ENCODE measurements around the gene SIGLEC8. TPM values are rescaled to one million over a fixed set of nuclear protein-coding genes. Genes with fewer than 3 reads are reported as not detected.

Gene SIGLEC8
- total and polyA plus RNA-seq, 12 donors, result 0.33 to 34.0 (median 5.5) TPM

DNA sequence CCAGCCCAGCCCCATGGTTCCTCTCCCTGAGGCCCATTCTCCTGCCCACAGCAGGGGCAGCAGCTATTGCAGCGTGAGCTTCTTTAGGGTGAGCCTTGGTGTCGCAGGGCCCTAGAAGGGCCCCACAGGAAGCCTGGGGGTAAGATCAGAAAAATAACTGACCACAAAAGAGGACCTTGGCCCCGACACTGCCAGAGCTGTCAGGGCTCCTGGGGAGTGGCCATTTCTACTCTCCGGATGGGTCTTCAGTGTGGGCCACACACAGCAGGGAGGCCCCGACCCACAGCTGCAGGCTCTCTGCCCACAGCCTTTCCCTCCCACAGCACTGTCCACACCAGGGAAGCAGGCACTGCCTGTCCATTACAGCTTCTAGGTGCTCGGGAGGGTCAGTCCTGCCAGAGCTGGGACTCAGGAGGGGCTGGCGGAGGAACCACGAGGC is 3.5 kb upstream of the SIGLEC8 start:
- H3K27me3 ChIP-seq, result peaks cover 5% of the 10 kb centered on the region
- no peaks in the 10 kb centered on the region for H3K36me3 ChIP-seq (replicated peaks in 1 of 2)
- intact Hi-C loops (cut with DNase I), result loop anchor here in 1 of 2 donors (10.0 kb wide), 1 partner anchor 193 kb away; no protein-coding TSS in a partner anchor
- peak in 6 of 7 donors; percentile 25 to 58 (median 36) for DNase-seq
- peak overlapping the region in 3 of 5 donors; percentile 30 to 69 (median 37) for H3K27ac ChIP-seq
- H3K4me1 ChIP-seq (replicated peaks in 1 of 2), result no peaks in the 10 kb centered on the region
- no peaks in the 10 kb centered on the region for H3K9me3 ChIP-seq (replicated peaks in 1 of 3)
- no peak for TF ChIP-seq POLR2A (IDR thresholded peaks at IDR 0.05)
- TF ChIP-seq, protein P1, sequence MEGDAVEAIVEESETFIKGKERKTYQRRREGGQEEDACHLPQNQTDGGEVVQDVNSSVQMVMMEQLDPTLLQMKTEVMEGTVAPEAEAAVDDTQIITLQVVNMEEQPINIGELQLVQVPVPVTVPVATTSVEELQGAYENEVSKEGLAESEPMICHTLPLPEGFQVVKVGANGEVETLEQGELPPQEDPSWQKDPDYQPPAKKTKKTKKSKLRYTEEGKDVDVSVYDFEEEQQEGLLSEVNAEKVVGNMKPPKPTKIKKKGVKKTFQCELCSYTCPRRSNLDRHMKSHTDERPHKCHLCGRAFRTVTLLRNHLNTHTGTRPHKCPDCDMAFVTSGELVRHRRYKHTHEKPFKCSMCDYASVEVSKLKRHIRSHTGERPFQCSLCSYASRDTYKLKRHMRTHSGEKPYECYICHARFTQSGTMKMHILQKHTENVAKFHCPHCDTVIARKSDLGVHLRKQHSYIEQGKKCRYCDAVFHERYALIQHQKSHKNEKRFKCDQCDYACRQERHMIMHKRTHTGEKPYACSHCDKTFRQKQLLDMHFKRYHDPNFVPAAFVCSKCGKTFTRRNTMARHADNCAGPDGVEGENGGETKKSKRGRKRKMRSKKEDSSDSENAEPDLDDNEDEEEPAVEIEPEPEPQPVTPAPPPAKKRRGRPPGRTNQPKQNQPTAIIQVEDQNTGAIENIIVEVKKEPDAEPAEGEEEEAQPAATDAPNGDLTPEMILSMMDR (IDR thresholded peaks at IDR 0.05), result no peak
- WGBS, 4 donors, result 53 to 68% (median 56%) methylated on average over 6 to 8 of the region's 8 CpGs
- no peak overlapping the region for H3K4me3 ChIP-seq

DNA sequence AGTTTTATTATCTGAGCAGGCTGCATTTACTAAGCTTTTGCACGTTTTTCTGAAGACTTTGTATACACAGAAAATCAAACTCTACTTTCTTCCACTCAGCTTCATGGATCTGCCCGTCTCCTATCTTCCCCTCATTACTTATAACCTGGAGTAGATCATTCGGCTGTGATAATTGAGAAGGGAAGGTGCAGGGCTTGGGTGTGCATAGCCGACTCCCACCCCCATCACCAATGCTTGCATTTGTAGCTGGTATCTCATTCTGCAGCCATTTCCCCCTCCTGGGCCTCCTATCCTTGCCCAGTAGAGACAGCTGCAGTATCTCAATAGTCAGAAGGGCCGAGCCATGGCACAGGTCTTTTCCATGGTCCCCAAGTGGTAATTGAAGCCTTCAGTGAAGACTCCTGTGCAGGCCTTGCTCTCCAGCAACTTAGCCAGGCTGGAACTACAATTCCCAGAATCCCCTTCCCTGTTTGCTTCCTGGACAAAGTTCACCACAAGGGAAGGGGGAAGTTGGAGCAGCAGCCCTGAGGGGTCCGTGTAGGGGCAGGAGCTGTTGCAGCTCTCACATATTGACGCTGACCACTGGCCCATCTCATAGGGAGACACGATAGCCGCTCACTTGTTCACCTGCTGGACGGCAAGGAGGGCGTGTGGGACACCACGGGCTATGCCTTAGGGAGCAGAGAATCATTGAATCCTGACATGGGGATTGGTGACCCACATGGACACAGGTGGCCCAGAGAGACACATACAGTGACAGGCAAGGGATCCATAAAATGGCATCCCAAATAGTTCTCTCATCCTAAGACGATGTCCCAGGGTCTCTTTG is 2.1 kb upstream of the SIGLEC8 start:
- Histone ChIP-seq H3K9me3 (replicated peaks in 1 of 3) (no peaks in the 10 kb centered on the region), H3K4me1 (replicated peaks in 1 of 2) (no peaks in the 10 kb centered on the region), H3K4me3 (no peak overlapping the region), H3K27ac (peak overlapping the region in 1 of 5 donors; percentile 68), H3K27me3 (peaks cover 5% of the 10 kb centered on the region), H3K36me3 (replicated peaks in 1 of 2) (no peaks in the 10 kb centered on the region)
- TF ChIP-seq POLR2A (IDR thresholded peaks at IDR 0.05), result no peak
- TF ChIP-seq, protein P1 (IDR thresholded peaks at IDR 0.05), result no peak
- intact Hi-C loops (cut with DNase I), result loop anchor here in 1 of 2 donors (10.0 kb wide), 1 partner anchor 194 kb away; no protein-coding TSS in a partner anchor
- DNase-seq, result peak in 1 of 7 donors; percentile 23
- WGBS, 4 donors, result 55 to 58% (median 55%) methylated on average over 8 to 13 of the region's 13 CpGs

DNA sequence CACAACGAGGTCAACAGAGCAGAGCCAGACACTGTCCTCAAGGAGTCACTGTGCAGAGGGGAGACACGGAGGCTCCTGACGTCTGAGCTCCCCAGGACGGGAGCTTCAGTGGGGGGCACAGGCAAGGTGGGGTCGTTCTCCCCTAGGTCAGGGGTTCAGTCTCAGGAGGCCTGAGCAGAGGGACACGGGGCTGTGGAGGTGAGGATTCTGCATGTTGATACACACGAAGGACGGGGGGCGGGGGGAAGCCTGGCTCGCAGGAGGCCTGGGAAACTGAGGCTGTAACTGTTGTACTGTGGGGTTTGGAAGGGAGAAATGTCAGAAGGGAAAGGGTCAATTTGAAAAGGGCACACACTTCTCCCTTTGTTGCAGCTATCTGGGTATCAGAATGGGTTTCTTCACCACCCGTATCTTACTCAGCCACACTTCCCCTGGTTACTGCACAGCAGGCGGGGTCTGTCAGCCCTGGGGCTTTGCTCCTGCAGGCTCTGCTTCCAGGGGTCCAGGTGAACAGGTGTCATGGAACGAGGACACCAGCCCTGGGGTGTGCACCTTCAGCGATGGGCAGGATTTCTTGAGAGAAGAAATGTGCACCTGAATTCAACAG is 748 bp upstream of the SIGLEC8 start:
- H3K27me3 ChIP-seq, result peaks cover 5% of the 10 kb centered on the region
- no peaks in the 10 kb centered on the region for H3K9me3 ChIP-seq (replicated peaks in 1 of 3)
- no peak overlapping the region for H3K27ac ChIP-seq
- no peaks in the 10 kb centered on the region for H3K4me1 ChIP-seq (replicated peaks in 1 of 2)
- 74 to 82% (median 78%) methylated on average over 10 to 14 of the region's 14 CpGs for WGBS, 4 donors
- no peak overlapping the region for H3K4me3 ChIP-seq
- DNase-seq, result peak in 1 of 7 donors; percentile 16
- H3K36me3 ChIP-seq (replicated peaks in 1 of 2), result no peaks in the 10 kb centered on the region
- no peak for TF ChIP-seq POLR2A (IDR thresholded peaks at IDR 0.05)
- TF ChIP-seq, protein P1 (IDR thresholded peaks at IDR 0.05), result no peak
- intact Hi-C loops (cut with DNase I), result no loop called here

DNA sequence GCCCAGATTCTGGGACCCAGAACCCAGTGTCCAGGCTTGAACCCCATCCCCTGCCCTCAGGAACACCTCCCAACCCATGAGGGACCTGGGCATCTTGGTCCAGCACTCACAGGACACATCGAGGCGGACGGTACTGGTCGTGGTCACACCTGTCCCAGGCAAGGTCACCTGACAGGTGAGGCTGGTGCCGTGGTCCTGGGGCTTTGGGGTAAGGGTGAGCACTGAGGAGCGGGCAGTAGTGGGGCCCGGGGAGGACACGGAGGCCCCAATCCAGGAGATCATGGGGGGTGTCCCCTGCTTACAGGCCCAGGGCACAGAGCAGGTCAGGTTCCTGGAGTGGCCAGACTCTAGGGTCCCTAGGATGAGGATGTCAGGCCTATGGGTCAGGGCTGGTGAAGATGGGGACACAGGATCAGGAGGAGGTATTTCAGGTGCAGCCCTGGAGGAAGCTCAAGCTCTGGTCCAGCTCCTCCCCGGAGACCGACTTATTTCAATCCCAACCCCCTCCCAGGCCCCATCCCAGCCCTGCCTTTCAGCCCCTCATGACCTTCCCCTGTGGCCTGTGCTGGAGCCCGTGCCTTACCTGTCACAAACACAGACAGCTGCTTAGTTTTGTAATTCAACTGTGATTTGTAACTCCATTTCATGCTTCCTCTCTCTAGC is 772 bp downstream of the SIGLEC8 start:
- Histone ChIP-seq H3K27me3 (peaks cover 5% of the 10 kb centered on the region), H3K4me1 (replicated peaks in 1 of 2) (no peaks in the 10 kb centered on the region), H3K9me3 (replicated peaks in 1 of 3) (no peaks in the 10 kb centered on the region), H3K4me3 (no peak overlapping the region), H3K27ac (peak overlapping the region in 3 of 5 donors; percentile 27 to 65 (median 44)), H3K36me3 (replicated peaks in 1 of 2) (no peaks in the 10 kb centered on the region)
- no peak for TF ChIP-seq POLR2A (IDR thresholded peaks at IDR 0.05)
- TF ChIP-seq, protein P1 (IDR thresholded peaks at IDR 0.05), result no peak
- intact Hi-C loops (cut with DNase I), result no loop called here
- WGBS, 4 donors, result 58 to 87% (median 80%) methylated on average over 6 to 11 of the region's 11 CpGs
- DNase-seq, result peak in 1 of 7 donors; percentile 8
